TTC549 (cell line): ENCODE results near the gene TRIM15.
"Not testable (repeated sequence)": the region's sequence is repeated elsewhere in the genome, so short reads cannot be mapped to it uniquely, and the experiment has no call there.

Experiments
- FAIRE-seq: peaks from 2 replicates; lab custom pipeline; 2012; peaks lifted over from hg19 to GRCh38; lab: Jason Lieb, UNC

The TRIM15 gene

DNA sequence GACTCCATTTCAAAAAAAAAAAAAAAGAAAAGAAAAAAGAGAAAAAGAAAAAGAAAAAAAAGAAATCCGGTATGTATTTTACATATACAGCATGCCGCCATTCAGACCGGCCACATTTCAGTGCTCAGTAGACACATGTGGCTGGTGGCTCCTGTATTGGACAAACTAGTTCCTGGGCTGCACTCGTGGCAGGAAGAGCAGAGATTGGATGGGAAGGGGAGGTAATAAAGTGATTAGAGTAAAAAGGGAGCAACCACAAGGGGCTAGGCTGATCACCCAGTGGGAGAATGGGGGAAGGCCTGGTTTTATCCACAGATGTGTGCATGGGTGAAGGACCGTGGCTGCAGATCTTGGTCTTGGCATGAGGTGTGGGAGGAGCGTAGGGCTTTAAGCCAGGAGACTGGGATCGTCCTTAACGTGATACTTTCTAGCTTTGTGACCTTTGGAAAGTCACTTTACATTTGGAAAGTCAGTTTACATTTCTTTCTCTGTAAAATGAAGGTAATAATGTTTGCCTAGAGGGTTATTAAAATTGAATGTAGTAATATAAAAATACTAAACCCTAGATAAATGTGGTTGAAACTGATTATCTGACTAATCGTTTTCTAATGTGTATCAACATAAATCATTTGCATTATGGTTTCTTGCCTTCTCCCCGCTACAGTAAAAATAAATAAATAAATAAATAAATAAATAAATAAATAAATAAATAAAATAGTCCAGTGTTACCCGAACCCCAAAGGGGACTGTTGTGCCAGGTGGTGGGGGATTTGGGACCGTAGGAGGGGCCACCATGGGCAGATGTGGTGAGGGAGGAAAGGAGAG, 869 bp upstream of the TRIM15 start:
- FAIRE-seq, result no peak

GRCh38 chr6:30163918-30164654, 740 bp downstream of the TRIM15 start:
- FAIRE-seq, result no peak

DNA sequence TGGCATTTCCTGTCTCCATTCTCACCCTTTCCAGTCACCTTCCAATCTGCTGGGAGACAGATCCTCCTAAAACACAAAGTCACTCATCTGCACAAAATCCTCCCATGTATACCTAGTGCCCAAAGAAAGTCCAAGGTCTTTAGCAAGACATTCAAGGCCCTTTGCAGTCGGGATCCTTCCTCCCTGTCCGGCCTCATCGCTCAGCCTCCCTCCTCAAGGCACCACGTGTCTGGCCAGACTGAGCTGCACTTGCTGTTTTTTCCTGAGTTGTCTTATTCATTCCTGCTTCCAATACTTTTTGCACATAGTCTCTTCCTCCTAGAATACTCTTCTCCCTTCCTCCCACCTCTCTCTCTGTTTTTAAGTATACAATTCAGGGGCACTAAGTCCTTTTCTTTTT, 1.4 kb downstream of the TRIM15 start:
- FAIRE-seq, result no peak

- FAIRE-seq, result not testable (repeated sequence)
These were observed 1.9 kb downstream of the TRIM15 start for GRCh38 chr6:30165238-30165637.

DNA sequence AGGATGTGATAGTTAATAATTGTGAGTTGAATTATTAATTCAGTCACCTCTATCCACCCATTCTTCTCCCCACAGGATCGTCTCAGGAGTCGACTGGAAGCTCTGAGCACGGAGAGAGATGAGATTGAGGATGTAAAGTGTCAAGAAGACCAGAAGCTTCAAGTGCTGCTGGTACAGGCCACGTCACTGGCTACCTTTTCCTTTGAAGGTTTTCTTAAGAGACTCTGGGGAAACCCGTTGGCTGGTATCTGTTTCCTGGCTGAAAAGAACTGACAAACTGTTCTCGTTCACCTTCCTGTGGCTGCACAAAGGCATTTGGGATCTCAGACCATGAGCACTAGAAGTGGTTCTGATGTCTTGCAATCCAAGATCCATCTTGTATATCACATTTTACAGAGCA, 3.8 kb downstream of the TRIM15 start:
- no peak for FAIRE-seq

- FAIRE-seq, result no peak
These were observed 5.4 kb downstream of the TRIM15 start for GRCh38 chr6:30168741-30169140.

DNA sequence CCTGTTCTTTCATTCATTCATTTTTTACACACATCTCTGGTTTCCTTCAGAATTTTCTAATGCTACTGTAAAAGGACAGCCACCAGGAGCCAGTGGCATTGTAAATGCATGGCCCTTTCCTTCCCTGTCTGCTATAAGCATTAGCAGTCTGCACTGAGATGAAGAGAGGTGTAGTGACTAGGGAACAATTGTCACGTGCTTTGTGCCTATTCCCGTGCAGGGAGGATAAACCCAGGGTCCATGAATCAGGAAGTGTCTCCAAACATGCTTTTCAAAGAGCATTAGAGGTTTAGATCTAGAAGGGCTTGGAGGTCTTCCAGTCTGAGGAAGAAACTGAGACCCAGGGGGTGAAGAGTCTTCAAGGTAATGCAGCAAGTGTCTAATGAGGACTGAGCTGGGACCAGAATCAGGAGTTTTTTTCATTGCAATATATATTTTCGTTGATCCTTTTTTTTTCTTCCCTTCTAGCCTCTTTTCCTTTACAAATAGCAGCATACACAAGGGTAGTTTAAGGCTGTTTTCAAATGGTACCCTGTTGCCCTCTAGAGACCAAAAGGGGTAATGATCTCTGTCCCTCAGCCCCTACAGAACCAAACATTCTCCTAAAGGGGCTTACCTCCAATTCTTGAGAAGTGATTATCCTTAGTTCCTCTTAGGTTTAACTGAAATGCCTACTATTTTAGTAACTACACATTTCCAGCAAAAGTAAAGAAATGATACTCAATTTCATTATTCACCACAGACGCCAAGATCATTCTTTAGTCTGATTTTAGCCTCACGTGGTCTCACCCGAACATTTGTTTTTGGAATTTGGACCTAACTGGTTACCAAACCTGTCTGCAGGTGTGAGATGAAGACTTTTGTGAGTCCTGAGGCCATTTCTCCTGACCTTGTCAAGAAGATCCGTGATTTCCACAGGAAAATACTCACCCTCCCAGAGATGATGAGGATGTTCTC, 6.6 kb downstream of the TRIM15 start:
- peak; percentile 77 for FAIRE-seq

DNA sequence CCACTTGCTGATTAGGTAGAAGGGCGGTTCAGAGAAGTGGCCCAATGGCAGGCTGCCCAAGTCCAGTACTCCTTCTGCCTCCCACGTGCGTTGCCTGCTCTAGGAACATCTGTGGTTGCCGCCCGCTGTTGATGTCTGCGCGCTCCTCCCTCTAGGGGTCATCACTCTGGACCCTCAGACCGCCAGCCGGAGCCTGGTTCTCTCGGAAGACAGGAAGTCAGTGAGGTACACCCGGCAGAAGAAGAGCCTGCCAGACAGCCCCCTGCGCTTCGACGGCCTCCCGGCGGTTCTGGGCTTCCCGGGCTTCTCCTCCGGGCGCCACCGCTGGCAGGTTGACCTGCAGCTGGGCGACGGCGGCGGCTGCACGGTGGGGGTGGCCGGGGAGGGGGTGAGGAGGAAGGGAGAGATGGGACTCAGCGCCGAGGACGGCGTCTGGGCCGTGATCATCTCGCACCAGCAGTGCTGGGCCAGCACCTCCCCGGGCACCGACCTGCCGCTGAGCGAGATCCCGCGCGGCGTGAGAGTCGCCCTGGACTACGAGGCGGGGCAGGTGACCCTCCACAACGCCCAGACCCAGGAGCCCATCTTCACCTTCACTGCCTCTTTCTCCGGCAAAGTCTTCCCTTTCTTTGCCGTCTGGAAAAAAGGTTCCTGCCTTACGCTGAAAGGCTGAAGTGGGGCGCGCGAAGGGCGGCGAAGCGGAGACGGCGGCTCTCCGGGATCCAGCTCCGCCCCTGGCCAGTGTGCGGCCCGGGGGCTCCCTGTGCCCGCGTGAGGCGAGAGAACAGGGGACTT, 8.5 kb downstream of the TRIM15 start:
- FAIRE-seq, result no peak

GRCh38 chr6:30172681-30173080, 9.3 kb downstream of the TRIM15 start:
- FAIRE-seq, result no peak

DNA sequence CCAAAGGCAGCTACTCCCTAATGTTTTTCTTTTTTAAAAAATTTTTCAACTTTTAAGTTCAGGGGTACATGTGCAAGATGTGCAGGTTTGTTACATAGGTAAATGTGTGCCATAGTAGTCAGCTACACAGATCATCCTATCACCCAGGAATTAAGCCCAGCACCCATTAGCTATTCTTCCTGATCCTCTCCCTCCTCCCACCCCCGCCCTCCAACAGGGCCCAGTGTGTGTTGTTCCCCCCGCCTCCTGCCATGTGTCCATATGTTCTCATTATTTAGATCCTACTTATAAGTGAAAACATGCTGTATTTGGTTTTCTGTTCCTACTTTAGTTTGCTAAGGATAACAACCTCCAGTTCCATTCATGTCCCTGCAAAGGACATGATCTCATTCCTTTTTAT, 12.4 kb downstream of the TRIM15 start:
- FAIRE-seq, result no peak

- FAIRE-seq, result no peak
These were observed 15.5 kb downstream of the TRIM15 start for GRCh38 chr6:30178837-30179236.

GRCh38 chr6:30180145-30180544, 16.8 kb downstream of the TRIM15 start:
- no peak for FAIRE-seq

DNA sequence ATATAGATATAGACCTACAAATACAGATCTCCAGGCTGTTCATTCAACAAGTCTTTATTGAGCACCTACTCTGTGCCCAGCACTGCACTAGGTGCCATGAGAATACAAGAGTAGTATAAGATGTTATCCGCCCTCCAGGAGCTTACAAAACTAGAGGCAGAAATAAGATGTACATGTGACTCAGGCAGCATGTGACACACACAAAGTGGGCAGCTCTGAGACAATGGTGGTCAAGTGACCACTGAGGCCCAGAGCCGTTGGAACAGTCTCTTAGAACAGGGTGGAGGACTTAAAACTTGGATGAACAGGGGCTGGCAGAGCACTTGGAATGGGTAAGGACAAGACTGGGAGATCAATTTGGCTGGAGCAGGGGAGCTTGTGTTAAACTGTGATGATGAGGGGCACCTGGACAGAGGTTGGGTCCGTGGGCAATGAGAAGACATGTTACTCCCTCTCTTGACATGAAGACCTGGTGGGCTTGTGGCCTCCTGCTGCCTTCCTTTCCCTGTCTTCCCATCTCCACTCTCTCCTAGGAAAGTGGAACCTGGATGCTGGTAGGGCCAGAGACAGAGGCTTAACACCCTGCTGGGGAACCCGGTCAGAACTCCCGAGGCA, 21.2 kb downstream of the TRIM15 start:
- FAIRE-seq, result no peak

GRCh38 chr6:30185846-30186484, 22.6 kb downstream of the TRIM15 start:
- FAIRE-seq, result no peak

- FAIRE-seq, result no peak
These were observed 25.2 kb downstream of the TRIM15 start for GRCh38 chr6:30188541-30188940.

GRCh38 chr6:30192076-30192475, 28.7 kb downstream of the TRIM15 start:
- no peak for FAIRE-seq

DNA sequence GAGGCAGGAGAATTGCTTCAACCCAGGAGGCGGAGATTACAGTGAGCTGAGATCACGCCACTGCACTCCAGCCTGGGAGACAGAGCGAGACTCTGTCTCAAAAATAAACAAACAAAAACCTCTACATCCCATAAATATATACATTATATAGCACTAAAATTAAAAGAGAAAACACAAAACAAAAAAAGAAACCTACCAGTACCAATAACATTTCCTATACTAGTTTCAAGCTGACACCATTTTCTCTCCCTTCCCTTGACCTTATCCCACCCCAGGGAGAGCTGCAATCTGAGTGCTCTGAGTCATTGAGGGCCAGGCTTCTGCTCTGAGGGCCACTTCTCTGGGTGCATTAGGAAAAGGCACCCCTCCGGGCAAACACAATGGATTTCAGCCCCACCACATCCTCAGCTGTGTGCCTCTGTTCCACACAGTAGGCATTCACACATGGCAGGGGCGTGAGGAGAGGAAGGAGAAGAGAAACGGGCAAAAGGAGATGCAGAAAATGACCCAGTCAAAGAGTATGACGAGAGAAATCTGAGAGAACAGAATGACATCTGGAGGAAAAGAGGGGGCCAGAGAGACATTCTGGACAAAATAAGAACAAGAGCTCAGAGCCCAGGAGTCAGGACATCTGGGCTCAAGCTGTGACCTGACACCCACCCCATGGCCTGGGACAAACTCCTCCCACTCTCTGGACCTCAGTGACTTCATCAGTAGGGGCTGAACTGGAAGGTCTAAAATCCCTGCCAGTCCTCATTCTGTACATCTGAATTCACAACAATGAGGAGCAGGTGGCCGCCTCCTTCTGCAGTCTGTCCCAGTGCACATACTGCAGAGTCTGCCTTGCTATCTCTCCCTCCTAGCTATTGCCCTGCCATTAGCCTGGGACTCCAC, 31.7 kb downstream of the TRIM15 start:
- FAIRE-seq, result no peak

DNA sequence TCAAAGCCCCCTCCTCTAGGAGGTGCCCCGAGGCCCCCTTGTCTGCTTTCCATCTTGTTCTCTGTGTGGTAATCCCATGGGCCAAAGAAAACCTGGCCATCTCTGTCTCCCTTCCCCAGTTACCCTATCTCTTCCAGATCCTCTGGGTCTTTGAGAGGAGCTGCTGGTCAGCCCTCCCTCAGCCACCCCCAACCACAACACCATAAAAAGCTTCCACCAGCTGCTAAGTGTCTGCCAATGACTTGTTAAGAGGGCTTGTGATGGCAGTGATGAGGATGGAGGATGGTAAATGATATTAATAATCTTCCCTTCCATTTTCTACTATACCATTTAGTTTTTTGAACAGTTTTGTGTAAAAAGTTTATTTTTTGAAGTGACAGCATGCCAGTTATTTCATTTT, 32.6 kb downstream of the TRIM15 start:
- no peak for FAIRE-seq

DNA sequence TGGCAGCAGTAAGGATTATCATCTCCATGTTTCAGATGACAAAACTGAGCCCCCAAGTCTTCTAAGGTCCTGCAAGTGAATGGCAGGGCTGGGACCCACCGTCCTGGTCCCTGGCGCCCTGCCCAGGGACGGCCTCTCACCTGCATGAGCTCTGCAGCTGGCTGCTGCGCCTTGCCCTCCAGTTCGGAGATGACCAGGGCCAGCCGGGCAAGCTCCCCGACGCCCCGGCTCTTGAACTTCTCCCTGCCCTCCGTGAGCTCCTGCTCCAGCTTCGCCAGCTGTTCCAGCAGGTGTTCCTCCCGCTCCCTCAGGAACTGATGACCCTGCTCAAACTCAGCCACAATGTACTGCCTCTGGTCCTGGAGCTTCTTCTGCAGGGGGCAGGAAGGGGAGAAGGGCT, 33.0 kb downstream of the TRIM15 start:
- FAIRE-seq, result no peak
